ENCODE measurements around the gene BLM. TPM values are rescaled to one million over a fixed set of nuclear protein-coding genes. Genes with fewer than 3 reads are reported as not detected.

Gene BLM
- total RNA-seq, 1 donor from 2014 or later, result 3.7 TPM

- DNase-seq (ENCODE audit: low read depth) (no peak), FAIRE-seq (no peak)
- TF ChIP-seq EZH2 (IDR thresholded peaks at IDR 0.05; ENCODE audit: insufficient read depth, low read length) (no peak), CTCF (IDR thresholded peaks at IDR 0.05; ENCODE audit: insufficient read depth, low read depth, low read length) (no peak)
- Histone ChIP-seq H3K9me3 (ENCODE audit: insufficient read depth, low read depth, low read length) (no peaks in the 10 kb centered on the region), H3K4me1 (ENCODE audit: insufficient read depth, low read length) (peaks cover 4% of the 10 kb centered on the region), H3K79me2 (ENCODE audit: insufficient read depth, low read length) (no peaks in the 10 kb centered on the region), H3K4me2 (ENCODE audit: low read length) (no peak overlapping the region), H3K9ac (ENCODE audit: low read length) (no peak overlapping the region), H3K4me3 (ENCODE audit: insufficient read depth, low read depth, low read length) (no peak overlapping the region), H3K27ac (ENCODE audit: low read depth, low read length) (no peak overlapping the region), H2AFZ (ENCODE audit: low read depth, low read length) (no peak overlapping the region), H3K36me3 (ENCODE audit: insufficient read depth, low read length) (no peaks in the 10 kb centered on the region), H3K27me3 (ENCODE audit: insufficient read depth, low read length) (no peaks in the 10 kb centered on the region), H4K20me1 (ENCODE audit: insufficient read depth, low read length) (no peaks in the 10 kb centered on the region)
- peaks cover 8% of the 10 kb centered on the region for H3K4me1 Mint-ChIP-seq (ENCODE audit: low read depth, unreplicated experiment)
- no peak overlapping the region for H3K27ac Mint-ChIP-seq (ENCODE audit: unreplicated experiment)
- H3K36me3 Mint-ChIP-seq (ENCODE audit: low read depth, unreplicated experiment), result peaks cover 3% of the 10 kb centered on the region
- no peaks in the 10 kb centered on the region for H3K9me3 Mint-ChIP-seq (ENCODE audit: unreplicated experiment)
- H3K4me3 Mint-ChIP-seq (ENCODE audit: unreplicated experiment), result no peak overlapping the region
- peaks cover 5% of the 10 kb centered on the region for H3K27me3 Mint-ChIP-seq (ENCODE audit: low read depth, unreplicated experiment)
Observed at GRCh38 chr15:90862964-90863778, 146.0 kb downstream of the BLM start.

GRCh38 chr15:90863987-90864386 lies 146.8 kb downstream of the BLM start:
- no peak for TF ChIP-seq CTCF (IDR thresholded peaks at IDR 0.05; ENCODE audit: insufficient read depth, low read depth, low read length)
- no peak for TF ChIP-seq EZH2 (IDR thresholded peaks at IDR 0.05; ENCODE audit: insufficient read depth, low read length)
- Mint-ChIP-seq H3K4me3 (ENCODE audit: unreplicated experiment) (no peak overlapping the region), H3K4me1 (ENCODE audit: low read depth, unreplicated experiment) (peaks cover 16% of the 10 kb centered on the region), H3K36me3 (ENCODE audit: low read depth, unreplicated experiment) (peaks cover 3% of the 10 kb centered on the region), H3K9me3 (ENCODE audit: unreplicated experiment) (no peaks in the 10 kb centered on the region), H3K27ac (ENCODE audit: unreplicated experiment) (no peak overlapping the region), H3K27me3 (ENCODE audit: low read depth, unreplicated experiment) (peaks cover 5% of the 10 kb centered on the region)
- H3K9ac ChIP-seq (ENCODE audit: low read length), result no peak overlapping the region
- H3K4me2 ChIP-seq (ENCODE audit: low read length), result no peak overlapping the region
- H3K4me1 ChIP-seq (ENCODE audit: insufficient read depth, low read length), result peaks cover 8% of the 10 kb centered on the region
- no peaks in the 10 kb centered on the region for H3K9me3 ChIP-seq (ENCODE audit: insufficient read depth, low read depth, low read length)
- no peak overlapping the region for H3K4me3 ChIP-seq (ENCODE audit: insufficient read depth, low read depth, low read length)
- H3K36me3 ChIP-seq (ENCODE audit: insufficient read depth, low read length), result no peaks in the 10 kb centered on the region
- FAIRE-seq (no peak), DNase-seq (ENCODE audit: low read depth) (no peak)
- H3K27ac ChIP-seq (ENCODE audit: low read depth, low read length), result no peak overlapping the region
- no peaks in the 10 kb centered on the region for H4K20me1 ChIP-seq (ENCODE audit: insufficient read depth, low read length)
- H3K27me3 ChIP-seq (ENCODE audit: insufficient read depth, low read length), result no peaks in the 10 kb centered on the region
- no peak overlapping the region for H2AFZ ChIP-seq (ENCODE audit: low read depth, low read length)
- H3K79me2 ChIP-seq (ENCODE audit: insufficient read depth, low read length), result no peaks in the 10 kb centered on the region

GRCh38 chr15:90864507-90864906 lies 147.4 kb downstream of the BLM start:
- Histone ChIP-seq H4K20me1 (ENCODE audit: insufficient read depth, low read length) (no peaks in the 10 kb centered on the region), H3K27me3 (ENCODE audit: insufficient read depth, low read length) (no peaks in the 10 kb centered on the region), H3K4me2 (ENCODE audit: low read length) (no peak overlapping the region), H3K36me3 (ENCODE audit: insufficient read depth, low read length) (no peaks in the 10 kb centered on the region), H3K9me3 (ENCODE audit: insufficient read depth, low read depth, low read length) (no peaks in the 10 kb centered on the region), H3K27ac (ENCODE audit: low read depth, low read length) (no peak overlapping the region), H2AFZ (ENCODE audit: low read depth, low read length) (no peak overlapping the region), H3K4me1 (ENCODE audit: insufficient read depth, low read length) (peaks cover 13% of the 10 kb centered on the region), H3K4me3 (ENCODE audit: insufficient read depth, low read depth, low read length) (no peak overlapping the region), H3K9ac (ENCODE audit: low read length) (no peak overlapping the region), H3K79me2 (ENCODE audit: insufficient read depth, low read length) (no peaks in the 10 kb centered on the region)
- H3K4me3 Mint-ChIP-seq (ENCODE audit: unreplicated experiment), result no peak overlapping the region
- peaks cover 3% of the 10 kb centered on the region for H3K36me3 Mint-ChIP-seq (ENCODE audit: low read depth, unreplicated experiment)
- FAIRE-seq (no peak), DNase-seq (ENCODE audit: low read depth) (no peak)
- no peaks in the 10 kb centered on the region for H3K9me3 Mint-ChIP-seq (ENCODE audit: unreplicated experiment)
- TF ChIP-seq CTCF (IDR thresholded peaks at IDR 0.05; ENCODE audit: insufficient read depth, low read depth, low read length) (no peak), EZH2 (IDR thresholded peaks at IDR 0.05; ENCODE audit: insufficient read depth, low read length) (no peak)
- H3K27ac Mint-ChIP-seq (ENCODE audit: unreplicated experiment), result no peak overlapping the region
- H3K27me3 Mint-ChIP-seq (ENCODE audit: low read depth, unreplicated experiment), result peaks cover 5% of the 10 kb centered on the region
- H3K4me1 Mint-ChIP-seq (ENCODE audit: low read depth, unreplicated experiment), result peaks cover 21% of the 10 kb centered on the region

Measured in astrocyte (in vitro differentiated cells and primary cell).